H1 (cell line): Measurements from ENCODE around the gene KCNH8. TPM values are rescaled to one million over a fixed set of nuclear protein-coding genes. Genes with fewer than 3 reads are reported as not detected.

ENCODE experiments used
- CTCF ChIA-PET: fragments of 300-600 bp; sonication (Branson Sonifier 250); formaldehyde crosslinking; loops from one replicate; lab custom pipeline; 2021; ENCODE audit not compliant: partially characterized antibody; lab: Charles Lee
- POLR2A ChIA-PET: fragments of 300-600 bp; sonication (Branson Sonifier 250); formaldehyde crosslinking; loops from one replicate; lab custom pipeline; 2021; ENCODE audit warnings: inconsistent platforms; ENCODE audit not compliant: partially characterized antibody; lab: Charles Lee
- DNase-seq, 2 experiments: peaks; one replicate each; pipeline versions ENCODE4 v3.0.0 to v3.0.0-alpha.2; 2010 to 2022; ENCODE audit warnings: low spot score in 2 of 2, low read depth in 1 of 2, mixed read lengths in 1 of 2
- FAIRE-seq: peaks from 2 replicates; lab custom pipeline; 2011; peaks lifted over from hg19 to GRCh38; lab: Jason Lieb, UNC
- H2AFZ ChIP-seq: 2 replicates; pipeline ENCODE4 v1.8.1; 2012; ENCODE audit warnings: low read length, inconsistent platforms
- H2AK5ac ChIP-seq: 2 replicates; pipeline ENCODE4 v1.6.1; 2013; ENCODE audit warnings: low read depth, low read length
- H2BK120ac ChIP-seq: replicated peaks from 2 replicates; pipeline ENCODE3; 2013; ENCODE audit warnings: low read depth, low read length, inconsistent platforms
- H2BK12ac ChIP-seq: 2 replicates; pipeline ENCODE4 v1.6.1; 2013; ENCODE audit warnings: low read depth, low read length
- H2BK15ac ChIP-seq: 2 replicates; pipeline ENCODE4 v1.6.1; 2013; ENCODE audit warnings: low read length
- H2BK20ac ChIP-seq: 2 replicates; pipeline ENCODE4 v1.6.1; 2013; ENCODE audit warnings: low read length
- H2BK5ac ChIP-seq: 2 replicates; pipeline ENCODE4 v1.6.1; 2013; ENCODE audit warnings: low read depth, low read length
- H3K14ac ChIP-seq: 2 replicates; pipeline ENCODE4 v1.6.1; 2013; ENCODE audit warnings: inconsistent platforms; ENCODE audit not compliant: insufficient read length
- H3K18ac ChIP-seq: 2 replicates; pipeline ENCODE4 v1.6.1; 2013; ENCODE audit warnings: low read length; ENCODE audit errors: extremely low read depth
- H3K23ac ChIP-seq: 2 replicates; pipeline ENCODE4 v1.6.1; 2013; ENCODE audit warnings: inconsistent platforms; ENCODE audit not compliant: insufficient read length
- H3K23me2 ChIP-seq: 2 replicates; pipeline ENCODE4 v1.6.1; 2013; ENCODE audit warnings: low read depth, low read length
- H3K27ac ChIP-seq: 2 replicates; pipeline ENCODE4 v1.6.1; 2011; ENCODE audit warnings: low read depth, low read length, inconsistent platforms
- H3K27me3 ChIP-seq, 4 experiments: replicated peaks in 1 of 4; 1 replicate in 1 of 4; 2 replicates in 3 of 4; pipeline versions ENCODE4 v1.6.1 to v1.8.1; 2011 to 2013; ENCODE audit warnings: low read length in 3 of 4, mild to moderate bottlenecking in 3 of 4, inconsistent platforms in 2 of 4, mixed read lengths in 2 of 4, moderate library complexity in 1 of 4; ENCODE audit not compliant: control insufficient read depth in 3 of 4, insufficient read depth in 3 of 4; ENCODE audit errors: extremely low read depth in 1 of 4
- H3K36me3 ChIP-seq, 4 experiments: 2 replicates each; pipeline versions ENCODE4 v1.6.1 to v1.8.1; 2011 to 2013; ENCODE audit warnings: mild to moderate bottlenecking in 4 of 4, low read length in 3 of 4, moderate library complexity in 2 of 4, control low read depth in 1 of 4, inconsistent platforms in 1 of 4; ENCODE audit not compliant: insufficient read depth in 4 of 4, control insufficient read depth in 2 of 4
- H3K4ac ChIP-seq: replicated peaks from 2 replicates; pipeline ENCODE3; 2013; ENCODE audit warnings: low read length, low read depth, mixed read lengths, inconsistent platforms; ENCODE audit not compliant: insufficient read length
- H3K4me1 ChIP-seq, 4 experiments: replicated peaks in 1 of 4; 1 replicate in 1 of 4; 2 replicates in 3 of 4; pipeline versions ENCODE4 v1.6.1 to v1.8.1; 2011 to 2013; ENCODE audit warnings: low read length in 3 of 4, inconsistent platforms in 2 of 4, mixed read lengths in 1 of 4; ENCODE audit not compliant: insufficient read depth in 4 of 4, control insufficient read depth in 3 of 4
- H3K4me2 ChIP-seq, 2 experiments: 2 replicates each; pipeline versions ENCODE4 v1.6.1 to v1.8.1; 2011 to 2013; ENCODE audit warnings: low read depth in 2 of 2, low read length in 2 of 2, control low read depth in 1 of 2, inconsistent platforms in 1 of 2, mild to moderate bottlenecking in 1 of 2; ENCODE audit not compliant: insufficient read depth in 1 of 2
- H3K4me3 ChIP-seq, 4 experiments: fragments of 200-600, 300-600 bp in 1 of 4; sonication (generic), shearing (Covaris generic), sonication (Bioruptor Twin) in 1 of 4; 2 replicates each; pipeline versions ENCODE4 v1.5.1 to v1.8.1; 2011 to 2016; ENCODE audit warnings: low read length in 4 of 4, low read depth in 3 of 4, control low read depth in 2 of 4, inconsistent platforms in 2 of 4, mild to moderate bottlenecking in 2 of 4, mixed read lengths in 1 of 4, moderate library complexity in 1 of 4; ENCODE audit not compliant: insufficient read depth in 2 of 4; ENCODE audit errors: extremely low read depth in 1 of 4
- H3K56ac ChIP-seq: replicated peaks from 2 replicates; pipeline ENCODE3; 2013; ENCODE audit warnings: low read depth, mild to moderate bottlenecking, mixed read lengths, low read length, inconsistent platforms; ENCODE audit not compliant: insufficient read length
- H3K79me1 ChIP-seq: 2 replicates; pipeline ENCODE4 v1.6.1; 2013; ENCODE audit warnings: low read depth, low read length, control low read depth
- H3K79me2 ChIP-seq, 2 experiments: 2 replicates each; pipeline versions ENCODE4 v1.6.1 to v1.8.1; 2012 to 2013; ENCODE audit warnings: low read length in 2 of 2, mild to moderate bottlenecking in 2 of 2, inconsistent platforms in 1 of 2; ENCODE audit not compliant: insufficient read depth in 2 of 2, control insufficient read depth in 1 of 2
- H3K9ac ChIP-seq, 4 experiments: replicated peaks in 1 of 4; 1 replicate in 1 of 4; 2 replicates in 3 of 4; pipeline versions ENCODE4 v1.6.1 to v1.8.1; 2011 to 2013; ENCODE audit warnings: low read depth in 3 of 4, low read length in 3 of 4, control low read depth in 2 of 4, mild to moderate bottlenecking in 2 of 4, moderate library complexity in 2 of 4, inconsistent platforms in 1 of 4; ENCODE audit errors: extremely low read depth in 1 of 4
- H3K9me3 ChIP-seq, 2 experiments: 2 replicates each; pipeline versions ENCODE4 v1.6.1 to v1.8.1; 2012 to 2013; ENCODE audit warnings: mild to moderate bottlenecking in 2 of 2, moderate library complexity in 2 of 2, control low read depth in 1 of 2, inconsistent platforms in 1 of 2, low read depth in 1 of 2, low read length in 1 of 2, mixed read lengths in 1 of 2; ENCODE audit not compliant: insufficient read depth in 2 of 2
- H4K20me1 ChIP-seq, 2 experiments: replicated peaks in 1 of 2; 2 replicates each; pipeline versions ENCODE3 to v1.8.1; 2011 to 2013; ENCODE audit warnings: inconsistent platforms in 2 of 2, low read length in 2 of 2, mild to moderate bottlenecking in 1 of 2; ENCODE audit not compliant: insufficient read depth in 2 of 2, control insufficient read depth in 1 of 2
- H4K5ac ChIP-seq: 2 replicates; pipeline ENCODE4 v1.6.1; 2013; ENCODE audit warnings: low read length, low read depth, mixed read lengths, inconsistent platforms; ENCODE audit not compliant: insufficient read length
- H4K8ac ChIP-seq: 2 replicates; pipeline ENCODE4 v1.8.0; 2013; ENCODE audit warnings: mild to moderate bottlenecking, moderate library complexity, low read length, inconsistent platforms; ENCODE audit not compliant: insufficient read depth; ENCODE audit errors: extremely low read depth
- H4K91ac ChIP-seq: replicated peaks from 2 replicates; pipeline ENCODE3; 2013; ENCODE audit warnings: low read length, mixed read lengths, inconsistent platforms; ENCODE audit not compliant: insufficient read length
- BACH1 ChIP-seq: IDR thresholded peaks from 2 replicates; pipeline ENCODE4 v1.6.1; 2012; ENCODE audit warnings: low read length, improper control_type of control experiment
- E2F6 ChIP-seq: IDR thresholded peaks from 2 replicates; pipeline ENCODE4 v1.6.1; 2012; ENCODE audit warnings: inconsistent platforms
- EP300 ChIP-seq, 2 experiments: IDR thresholded peaks; 1 replicate in 1 of 2; 2 replicates in 1 of 2; pipeline ENCODE4 v1.6.1; 2011 to 2012; ENCODE audit warnings: low read depth in 2 of 2, low read length in 2 of 2, mild to moderate bottlenecking in 2 of 2, borderline replicate concordance in 1 of 2, inconsistent platforms in 1 of 2, moderate library complexity in 1 of 2
- MAFK ChIP-seq: IDR thresholded peaks from 2 replicates; pipeline ENCODE4 v1.6.1; 2012; ENCODE audit warnings: low read depth, mild to moderate bottlenecking, improper control_type of control experiment, low read length
- WGBS, 2 experiments: shearing (Covaris generic) in 1 of 2; methylation state at CpG; one replicate each; pipeline versions ENCODE4 v1.1.6 to v1.1.7; 2013 to 2015; ENCODE audit warnings: low lambda C conversion rate in 2 of 2, mixed read lengths in 2 of 2, inconsistent platforms in 1 of 2, low coverage in 1 of 2, missing lambda C conversion rate in 1 of 2; ENCODE audit not compliant: insufficient replicate concordance in 2 of 2, insufficient coverage in 1 of 2, insufficient read length in 1 of 2; ENCODE audit errors: extremely low coverage in 1 of 2, missing lambda C conversion rate in 1 of 2; 5-methylcytosine and 5-hydroxymethylcytosine counted together
- polyA plus RNA-seq, 7 experiments: library from polyadenylated mRNA; depleted of rRNA in 3 of 7; stranded (reverse) in 5 of 7; unstranded in 2 of 7; fragments of >200 nt in 5 of 7; fragments of 200-250 nt in 2 of 7; gene quantifications; 1 replicate in 5 of 7; 2 replicates in 1 of 7; 4 replicates in 1 of 7; pipeline versions ENCODE4 v1.2.1 to v1.2.3, GENCODE V29; 2011 to 2013; ENCODE audit warnings: missing spikeins in 2 of 7, mixed read lengths in 2 of 7
- total RNA-seq: library from RNA; stranded (reverse); fragmentation: NEBNext Ultra II Directional; extraction: Animal tissue kit (Norgen Biotek cat#: 25700); gene quantifications from 2 replicates; pipeline ENCODE4 v1.2.1, GENCODE V29; 2021

The KCNH8 gene
- total and polyA plus RNA-seq, 2 of the 8 experiments (the other 6 are each of a cell fraction or from before 2014, with no cell fraction given): 2.2 to 2.4 TPM

GRCh38 chr3:19165654-19166053 lies 17.3 kb downstream of the KCNH8 start:
- no peak overlapping the region for H4K5ac ChIP-seq
- TF ChIP-seq BACH1: no peak
- no peak for TF ChIP-seq E2F6
- TF ChIP-seq MAFK: no peak
- no peak for TF ChIP-seq EP300 (IDR thresholded peaks at IDR 0.05; ENCODE audit: borderline replicate concordance in 1 of 2, low read depth in 2 of 2, low read length in 2 of 2)
- TF ChIP-seq, all 59 proteins: peak for 0
- no peaks in the 10 kb centered on the region for H3K27me3 ChIP-seq
- ChIA-PET POLR2A (interaction anchor here (1.1 kb wide), 1 partner anchor 9 kb away, joined by 3 read pairs; no protein-coding TSS in a partner anchor), CTCF (no interaction called here)
- 74% methylated on average over 2 of the region's 2 CpGs; no CpG with 5 or more reads in 1 of the 2 experiments for WGBS, 2 experiments
- H2BK5ac ChIP-seq: no peak overlapping the region
- no peak overlapping the region for H3K27ac ChIP-seq
- no peak overlapping the region for H3K18ac ChIP-seq
- H3K4me3 ChIP-seq: no peak overlapping the region
- no peak overlapping the region for H2BK20ac ChIP-seq
- H3K36me3 ChIP-seq: no peaks in the 10 kb centered on the region
- no peak overlapping the region for H2AFZ ChIP-seq
- H4K91ac ChIP-seq: no peak overlapping the region
- no peak overlapping the region for H4K8ac ChIP-seq
- H2BK12ac ChIP-seq: no peak overlapping the region
- no peak overlapping the region for H3K14ac ChIP-seq
- H3K56ac ChIP-seq: no peak overlapping the region
- DNase-seq: no peak
- H4K20me1 ChIP-seq: no peaks in the 10 kb centered on the region
- H2BK120ac ChIP-seq: no peak overlapping the region
- no peaks in the 10 kb centered on the region for H3K79me1 ChIP-seq
- H2AK5ac ChIP-seq: no peak overlapping the region
- H3K79me2 ChIP-seq: no peaks in the 10 kb centered on the region
- no peak overlapping the region for H3K23ac ChIP-seq
- peak; percentile 39 for FAIRE-seq
- no peaks in the 10 kb centered on the region for H3K23me2 ChIP-seq
- H3K4me2 ChIP-seq: no peak overlapping the region
- peaks cover 0 to 2% (median 0%) of the 10 kb centered on the region in 4 experiments; a peak in 1 of 7 replicates for H3K4me1 ChIP-seq
- no peak overlapping the region for H3K9ac ChIP-seq
- no peaks in the 10 kb centered on the region for H3K9me3 ChIP-seq
- H2BK15ac ChIP-seq: no peak overlapping the region
- no peak overlapping the region for H3K4ac ChIP-seq
